Activated CD4-positive, alpha-beta T cell treated with anti-CD3 and anti-CD28 coated beads, Interleukin-2, amount 50 U/mL, for 1 hour (primary cell): ENCODE measurements around the gene PFKP.
A peak's percentile ranks its signal among the peaks of the same experiment; 100 is the strongest.

Experiments
- DNase-seq: peaks from one replicate; pipeline ENCODE4 v3.0.0-alpha.2; 2020

Gene PFKP

DNA sequence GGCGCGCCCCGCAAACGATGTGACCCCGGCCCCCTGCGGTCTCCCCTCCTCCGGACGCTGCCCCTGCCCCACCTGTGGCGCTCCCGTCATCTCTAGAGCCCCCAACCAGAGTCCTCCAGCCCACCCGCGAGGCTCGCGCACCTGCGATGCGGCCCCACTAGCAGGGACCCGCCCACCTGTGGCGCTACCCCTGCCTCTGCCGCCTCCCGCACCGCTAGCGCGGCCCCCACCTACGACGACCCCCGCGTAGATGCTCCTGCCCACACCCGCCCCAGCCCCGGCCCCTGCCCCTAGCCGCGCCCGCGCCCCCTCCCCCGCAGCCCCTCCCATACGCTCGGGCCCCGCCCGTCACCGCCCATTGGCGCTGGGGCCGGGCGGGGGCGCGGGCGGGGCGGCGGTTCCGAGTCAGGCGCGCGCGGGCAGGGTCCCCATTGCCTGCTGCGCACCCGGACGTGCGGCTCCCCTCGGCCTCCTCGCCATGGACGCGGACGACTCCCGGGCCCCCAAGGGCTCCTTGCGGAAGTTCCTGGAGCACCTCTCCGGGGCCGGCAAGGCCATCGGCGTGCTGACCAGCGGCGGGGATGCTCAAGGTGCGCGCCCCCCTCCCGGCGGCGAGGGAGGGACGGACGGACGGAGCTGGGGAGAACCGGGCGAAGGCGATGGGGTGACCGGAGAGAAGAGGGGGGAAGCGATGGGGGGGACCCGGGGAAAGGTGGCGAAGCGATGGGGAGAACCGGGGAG is at the start of gene PFKP:
Gene PFKP (plus strand): TSS at position 431 of the 741 bp plus-strand sequence. CDS start 48 bp downstream, at position 479.
- DNase-seq: peak; percentile 60

DNA sequence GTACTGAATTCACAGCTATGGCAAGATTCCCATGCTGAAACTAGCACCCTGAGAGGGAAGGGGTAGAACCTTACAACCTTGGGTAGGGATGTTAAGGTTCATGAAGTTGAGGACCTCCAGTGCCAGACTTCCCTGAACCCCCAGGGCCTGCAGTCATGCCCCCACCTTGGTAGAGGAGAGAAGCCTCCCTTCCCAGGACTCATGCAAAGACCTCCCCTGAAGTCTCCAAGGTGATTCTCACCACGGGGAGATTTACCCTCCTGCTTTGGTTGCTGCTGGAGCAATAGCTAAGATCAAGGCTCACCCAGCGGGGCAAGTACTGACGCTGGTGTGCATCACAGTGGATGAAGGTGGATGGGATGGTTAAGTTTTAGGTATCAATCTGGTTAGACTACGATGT is 49.1 kb upstream of the PFKP start:
- DNase-seq: no peak

- no peak for DNase-seq
These were observed 47.0 kb upstream of the PFKP start for GRCh38 chr10:3020311-3020710.

GRCh38 chr10:3020881-3021280 is 46.5 kb upstream of the PFKP start:
- DNase-seq: no peak

GRCh38 chr10:3022027-3022426 is 45.3 kb upstream of the PFKP start:
- no peak for DNase-seq

GRCh38 chr10:3023892-3024291 is 43.5 kb upstream of the PFKP start:
- DNase-seq: no peak

DNA sequence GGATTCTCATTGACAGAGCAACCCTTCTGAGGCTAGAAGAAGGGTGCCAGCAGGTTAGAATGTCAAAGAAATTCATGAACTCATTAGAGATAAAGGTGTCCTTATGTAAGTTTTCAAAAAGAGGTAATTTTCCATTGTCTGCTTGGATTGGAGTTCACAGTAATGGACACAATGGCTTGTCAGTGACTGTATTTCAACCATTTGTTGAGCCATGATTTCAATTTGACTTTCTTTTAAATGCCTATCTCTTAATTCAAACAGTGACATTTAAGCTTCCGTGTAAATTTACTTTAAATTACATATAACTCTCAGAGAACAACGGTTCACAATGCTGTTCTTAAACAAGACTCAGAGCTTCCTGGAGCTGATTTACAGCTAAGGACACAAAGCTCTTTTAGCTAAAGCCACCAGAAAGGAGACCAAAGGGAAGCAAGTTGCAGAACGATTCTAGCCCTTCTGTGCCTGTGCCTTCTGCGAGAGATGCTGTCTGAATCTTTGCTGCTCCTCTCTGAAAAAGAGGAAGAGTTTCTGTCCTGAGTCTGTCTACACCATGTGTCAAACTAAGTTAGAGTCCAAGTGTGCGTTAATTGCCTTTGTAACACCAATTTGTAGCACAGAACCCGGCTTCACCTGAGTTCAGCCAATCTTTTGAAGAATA is 42.2 kb upstream of the PFKP start:
- no peak for DNase-seq

DNA sequence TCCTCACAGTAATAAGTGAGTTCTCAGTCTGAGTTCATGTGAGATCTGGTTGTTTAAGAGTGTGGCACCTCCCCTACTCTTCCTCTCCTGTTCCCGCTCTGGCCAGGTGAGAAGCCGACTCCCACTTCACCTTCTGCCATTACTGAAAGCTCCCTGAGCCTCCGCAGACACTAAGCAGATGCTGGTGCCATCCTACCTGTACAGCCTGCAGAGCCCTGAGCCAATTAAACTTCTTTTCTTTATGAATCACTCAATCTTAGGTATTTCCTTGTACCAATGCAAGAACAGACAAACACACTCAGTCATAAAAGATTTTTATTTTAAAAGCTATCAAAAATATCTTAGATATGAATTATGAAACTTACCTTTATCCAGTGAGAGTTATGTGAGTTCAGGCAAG is 39.5 kb upstream of the PFKP start:
- no peak for DNase-seq

DNA sequence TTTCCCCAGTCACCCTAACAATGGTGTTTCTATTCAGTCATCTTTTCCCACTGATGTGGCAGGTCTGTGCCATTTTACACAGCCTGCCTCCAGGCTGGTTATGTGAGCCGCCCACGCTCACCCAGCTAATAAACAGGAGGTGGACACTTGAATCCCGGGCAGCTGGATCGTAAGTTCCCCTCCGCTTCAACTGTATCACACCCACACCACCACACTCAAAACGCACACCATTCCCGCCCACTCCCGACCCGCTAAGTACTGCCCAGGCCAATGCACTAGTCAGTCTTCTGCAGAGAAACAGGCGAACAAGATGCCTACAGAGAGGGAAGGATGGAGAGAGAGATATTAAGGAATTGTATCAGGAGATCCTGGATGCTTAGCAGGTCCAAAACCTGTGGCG is 38.9 kb upstream of the PFKP start:
- DNase-seq: no peak

GRCh38 chr10:3030765-3031164 is 36.6 kb upstream of the PFKP start:
- no peak for DNase-seq

DNA sequence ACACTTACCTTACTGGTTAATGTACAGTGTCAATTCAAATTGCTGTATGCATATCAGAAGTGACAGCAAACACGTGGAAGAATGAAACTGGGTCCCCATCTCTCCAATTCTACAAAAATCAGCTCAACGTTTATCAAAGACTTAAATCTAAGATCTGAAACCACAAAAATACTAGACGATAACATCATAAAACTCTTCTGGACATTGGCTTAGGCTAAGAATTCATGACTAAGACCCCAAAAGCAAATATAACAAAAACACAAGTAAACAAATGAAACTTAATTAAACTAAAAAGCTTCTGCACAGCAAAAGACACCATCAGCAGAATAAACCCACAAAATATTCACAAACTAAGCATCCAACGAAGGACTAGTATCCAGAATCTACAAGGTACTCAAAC is 35.9 kb upstream of the PFKP start:
- no peak for DNase-seq

GRCh38 chr10:3033925-3034324 is 33.4 kb upstream of the PFKP start:
- DNase-seq: no peak

DNA sequence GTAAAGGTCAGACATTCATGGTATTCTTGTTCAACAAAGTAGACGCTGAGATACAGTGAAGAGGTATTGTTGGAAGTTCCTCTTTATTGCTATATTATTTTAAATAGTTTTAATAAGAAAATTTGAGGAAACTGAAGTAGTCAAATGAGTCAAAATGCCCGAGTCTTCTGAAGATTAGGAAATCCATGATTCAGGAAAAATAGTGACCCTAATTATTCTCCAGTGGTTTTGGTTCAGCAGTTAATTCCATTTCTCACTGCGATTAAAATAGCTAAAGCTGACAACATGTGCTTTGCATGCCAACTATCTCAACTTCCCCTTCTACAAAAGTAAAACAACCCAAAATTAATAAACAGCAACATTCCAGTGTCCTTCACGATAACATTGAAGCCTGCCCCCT is 32.7 kb upstream of the PFKP start:
- no peak for DNase-seq

GRCh38 chr10:3036155-3037021 is 31.0 kb upstream of the PFKP start:
- no peak for DNase-seq

- no peak for DNase-seq
These were observed 30.2 kb upstream of the PFKP start for GRCh38 chr10:3037182-3037581.

DNA sequence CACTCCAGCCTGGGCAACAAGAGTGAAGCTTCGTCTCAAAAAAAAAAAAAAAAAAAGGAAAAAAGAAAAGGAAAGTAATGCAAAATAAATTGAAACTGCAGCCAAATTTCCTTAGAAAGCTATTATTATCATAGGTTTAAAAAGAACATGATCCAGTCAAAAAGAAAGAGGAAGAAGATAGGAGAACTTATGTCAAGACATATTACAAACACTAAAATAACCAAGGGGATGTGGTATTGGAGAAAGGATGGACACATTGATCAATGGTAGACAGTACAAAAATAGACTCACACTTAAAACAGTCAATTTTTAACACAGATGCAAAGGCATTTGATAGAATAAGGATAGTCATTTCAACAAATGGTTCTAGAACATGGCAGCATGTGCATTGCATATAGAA is 27.3 kb upstream of the PFKP start:
- DNase-seq: no peak

GRCh38 chr10:3042589-3042988 is 24.8 kb upstream of the PFKP start:
- DNase-seq: no peak

GRCh38 chr10:3043512-3044368 is 23.6 kb upstream of the PFKP start:
- peak; percentile 44 for DNase-seq

DNA sequence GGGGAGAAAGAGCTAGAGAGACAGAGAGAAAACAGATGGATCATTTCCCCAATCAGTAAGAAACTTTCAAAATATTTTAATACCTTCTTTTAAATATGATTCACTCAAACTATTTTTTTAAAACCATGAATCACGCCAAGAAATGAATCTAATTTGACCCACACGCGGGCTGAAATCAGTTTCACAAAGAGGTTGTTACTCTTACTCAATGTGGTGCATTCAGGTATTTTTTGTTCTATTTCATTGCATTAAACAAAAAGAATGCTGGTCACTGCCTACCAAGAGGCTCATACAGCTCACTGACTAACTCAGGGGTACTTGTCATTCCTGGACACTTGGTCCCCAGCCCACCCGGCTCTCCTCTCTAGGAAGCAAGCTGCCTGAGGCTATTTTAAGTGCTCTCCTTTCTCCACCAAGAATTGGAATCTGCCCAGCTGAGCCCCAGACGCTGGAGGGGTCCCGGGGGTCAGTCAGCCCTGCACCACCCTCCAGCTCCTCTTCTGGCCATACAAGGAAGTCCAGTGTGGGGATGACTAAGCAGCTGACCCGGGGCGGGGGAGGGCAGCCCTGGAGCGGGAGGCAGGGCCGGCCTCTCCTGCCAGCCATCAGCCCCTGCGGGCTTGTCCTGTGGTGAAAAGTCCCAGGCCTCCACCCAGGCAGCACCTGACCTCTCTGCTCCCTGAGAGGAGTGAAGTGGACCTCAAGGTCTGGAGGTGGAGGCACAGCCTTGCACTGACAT is 21.7 kb upstream of the PFKP start:
- no peak for DNase-seq

- no peak for DNase-seq
These were observed 21.1 kb upstream of the PFKP start for GRCh38 chr10:3046210-3046779.

DNA sequence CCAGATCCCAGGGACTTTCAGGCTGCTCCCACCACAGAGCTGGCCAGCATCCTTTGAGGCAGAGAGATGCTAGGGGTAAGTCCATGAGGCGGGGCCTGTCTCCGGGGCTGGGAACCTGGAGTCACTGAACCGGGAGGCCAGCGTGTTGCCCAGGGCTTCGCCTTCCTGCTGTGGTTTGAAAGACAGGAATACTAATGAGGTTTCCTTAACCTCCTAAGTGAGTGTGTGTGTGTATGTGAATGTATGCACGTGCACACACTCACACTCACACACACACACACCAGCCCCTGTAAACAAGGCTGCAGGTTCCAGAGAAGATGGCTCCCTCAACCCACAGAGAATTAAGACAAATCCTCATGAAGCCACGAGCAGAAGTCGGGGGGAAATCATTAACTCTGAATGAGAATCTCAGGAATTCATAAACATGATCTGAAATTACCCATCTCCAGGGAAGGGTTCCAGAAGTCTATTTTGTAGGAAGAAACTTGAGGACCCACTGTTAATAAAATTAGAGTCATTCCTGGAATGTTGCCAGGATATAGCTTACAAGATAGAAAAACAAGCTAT is 20.3 kb upstream of the PFKP start:
- DNase-seq: no peak
